ENCODE data around the gene ZFAND5. TPM values are rescaled to one million over a fixed set of nuclear protein-coding genes. Genes with fewer than 3 reads are reported as not detected.

ZFAND5 gene
- total and polyA plus RNA-seq, 10 of the 15 experiments (the other 5 are each of a cell fraction or from before 2014, with no cell fraction given) = 22.5 to 107 (median 63.3) TPM

GRCh38 chr9:72306761-72307160 is 58.2 kb downstream of the ZFAND5 start (continued):
- TF ChIP-seq RCOR1 (conservative IDR thresholded peaks at IDR 0.05; ENCODE audit: low read depth, low read length) (no peak), POU2F2 (IDR thresholded peaks at IDR 0.05; ENCODE audit: borderline replicate concordance, low read depth, low read length) (no peak), E2F8 (IDR thresholded peaks at IDR 0.05; ENCODE audit: low read depth, partially characterized antibody) (no peak)

GRCh38 chr9:72305707-72306106 is 59.3 kb downstream of the ZFAND5 start:
- Histone ChIP-seq H3K4me3 (no peak overlapping the region; the same call in 1 of the 2 replicates), H3K36me3 (ENCODE audit: control insufficient read depth in 2 of 2, insufficient read depth in 2 of 2, low read length in 1 of 2) (no peaks in the 10 kb centered on the region), H3K9ac (ENCODE audit: control insufficient read depth, insufficient read depth, low read length) (no peak overlapping the region), H4K20me1 (ENCODE audit: control insufficient read depth, insufficient read depth) (no peaks in the 10 kb centered on the region), H3K79me2 (ENCODE audit: control insufficient read depth, insufficient read depth, low read length) (no peaks in the 10 kb centered on the region), H3K4me1 (ENCODE audit: control insufficient read depth, insufficient read depth, low read length) (peaks cover 6% of the 10 kb centered on the region), H3K9me3 (replicated peaks; ENCODE audit: control insufficient read depth, insufficient read depth, low read length) (no peaks in the 10 kb centered on the region; the same call in 2 of the 3 replicates), H3K4me2 (ENCODE audit: control insufficient read depth, insufficient read depth) (0 out of 2 replicates have a peak overlapping the region, but pooled peaks have one; percentile 17), H3K27ac (ENCODE audit: control insufficient read depth, insufficient read depth) (no peak overlapping the region), H3K27me3 (replicated peaks in 1 of 2; ENCODE audit: control insufficient read depth in 2 of 2, insufficient read depth in 2 of 2, low read length in 1 of 2) (no peaks in the 10 kb centered on the region), H2AFZ (ENCODE audit: control insufficient read depth, low read depth, low read length) (peak overlapping the region; percentile 86; the same call in 1 of the 2 replicates)
- ChIA-PET SMC1A (ENCODE audit: uncharacterized antibody, unreplicated experiment) (interaction anchor here (1.2 to 3.0 kb wide), 2 partner anchors 12 to 56 kb away, joined by 4 to 17 read pairs; no protein-coding TSS in a partner anchor), RAD21 (ENCODE audit: unreplicated experiment) (interaction anchor here (1.0 to 1.1 kb wide), 2 partner anchors 10 kb away, joined by 3 to 4 read pairs; no protein-coding TSS in a partner anchor), POLR2A (no interaction called here), CTCF (no interaction called here)
- ATAC-seq (no peak), DNase-seq (ENCODE audit: low read depth, low spot score) (no peak), FAIRE-seq (no peak)
- BruUV-seq (replicated peaks) = no TSS peak
- in situ Hi-C loops (cut with MboI) = no loop called here
- intact Hi-C loops (cut with micrococcal nuclease; ENCODE audit: unreplicated experiment) = no loop called here
- 48% methylated on average over 3 of the region's 3 CpGs for WGBS (ENCODE audit: insufficient coverage, insufficient replicate concordance, low lambda C conversion rate, missing lambda C conversion rate)
- no peak for TF ChIP-seq ZNF687 (IDR thresholded peaks at IDR 0.05)
- no peak for TF ChIP-seq SMAD5 (IDR thresholded peaks at IDR 0.05; ENCODE audit: low read depth)
- TF ChIP-seq ZZZ3 (IDR thresholded peaks at IDR 0.05; ENCODE audit: control insufficient read depth, insufficient read length, low read depth) = no peak
- TF ChIP-seq IRF5 (IDR thresholded peaks at IDR 0.05; ENCODE audit: borderline replicate concordance) = no peak
- no peak for TF ChIP-seq ATF3 (IDR thresholded peaks at IDR 0.05; ENCODE audit: borderline replicate concordance, extremely low read depth, low read depth, low read length)
- TF ChIP-seq REST (IDR thresholded peaks at IDR 0.05; ENCODE audit: low read depth, low read length) = no peak
